IPS DF 4.7 (cell line): ENCODE results near the gene OR6B2.

Source experiments
- DNase-seq: peaks from one replicate; pipeline ENCODE4 v3.0.0-alpha.2; 2013; ENCODE audit warnings: low spot score; ENCODE audit errors: extremely low read depth

OR6B2 gene

GRCh38 chr2:240042740-240043139, 12.5 kb upstream of the OR6B2 start:
- DNase-seq = no peak

- DNase-seq = no peak
Measured at GRCh38 chr2:240041363-240041762, 11.1 kb upstream of the OR6B2 start.

- no peak for DNase-seq
Measured at GRCh38 chr2:240037358-240037757, 7.1 kb upstream of the OR6B2 start.

GRCh38 chr2:240033330-240033678, 3.1 kb upstream of the OR6B2 start:
- DNase-seq = no peak

GRCh38 chr2:240032406-240033329, 2.4 kb upstream of the OR6B2 start:
- no peak for DNase-seq

- no peak for DNase-seq
Measured at GRCh38 chr2:240024766-240025165, 5.5 kb downstream of the OR6B2 start.

GRCh38 chr2:240023792-240024191, 6.4 kb downstream of the OR6B2 start:
- no peak for DNase-seq

- no peak for DNase-seq
Measured at GRCh38 chr2:240021488-240022104, 8.6 kb downstream of the OR6B2 start.

- no peak for DNase-seq
Measured at GRCh38 chr2:240018071-240018750, 12.0 kb downstream of the OR6B2 start.

GRCh38 chr2:240014327-240014726, 15.9 kb downstream of the OR6B2 start:
- DNase-seq = no peak

GRCh38 chr2:240013343-240013742, 16.9 kb downstream of the OR6B2 start:
- DNase-seq = no peak

GRCh38 chr2:240002983-240003382, 27.2 kb downstream of the OR6B2 start:
- no peak for DNase-seq

- no peak for DNase-seq
Measured at GRCh38 chr2:240000671-240001070, 29.6 kb downstream of the OR6B2 start.

GRCh38 chr2:239997686-239998409, 32.4 kb downstream of the OR6B2 start:
- no peak for DNase-seq

GRCh38 chr2:239994086-239994485, 36.1 kb downstream of the OR6B2 start:
- DNase-seq = no peak

- no peak for DNase-seq
Measured at GRCh38 chr2:239993291-239993690, 36.9 kb downstream of the OR6B2 start.

GRCh38 chr2:239991689-239992314, 38.4 kb downstream of the OR6B2 start:
- no peak for DNase-seq

GRCh38 chr2:239990966-239991365, 39.3 kb downstream of the OR6B2 start:
- DNase-seq = no peak

- no peak for DNase-seq
Measured at GRCh38 chr2:239985356-239985755, 44.9 kb downstream of the OR6B2 start.

GRCh38 chr2:239984421-239985194, 45.6 kb downstream of the OR6B2 start:
- DNase-seq = no peak
